Prostate gland (tissue), 2 donors: ENCODE data around the gene NID1.

Source experiments
- POLR2A ChIP-seq: fragments of 450-650 bp; IDR thresholded peaks from one replicate; pipeline ENCODE4 v1.6.1; 2016; ENCODE audit warnings: antibody characterized with exemption, mild to moderate bottlenecking
- POLR2AphosphoS5 ChIP-seq: sonication (generic); formaldehyde crosslinking; IDR thresholded peaks from one replicate; pipeline ENCODE4 v1.6.1; 2017; ENCODE audit warnings: antibody characterized with exemption
- TF ChIP-seq, protein P1 (sequence below), 4 experiments: fragments of 200-600 bp in 2 of 4; fragments of 450-650 bp in 2 of 4; sonication (generic) in 2 of 4; IDR thresholded peaks; 1 replicate in 3 of 4; 2 replicates in 1 of 4; pipeline ENCODE4 v1.5.1; 2016 to 2019; ENCODE audit warnings: antibody characterized with exemption in 4 of 4, mild to moderate bottlenecking in 2 of 4, moderate library complexity in 2 of 4

DNA sequence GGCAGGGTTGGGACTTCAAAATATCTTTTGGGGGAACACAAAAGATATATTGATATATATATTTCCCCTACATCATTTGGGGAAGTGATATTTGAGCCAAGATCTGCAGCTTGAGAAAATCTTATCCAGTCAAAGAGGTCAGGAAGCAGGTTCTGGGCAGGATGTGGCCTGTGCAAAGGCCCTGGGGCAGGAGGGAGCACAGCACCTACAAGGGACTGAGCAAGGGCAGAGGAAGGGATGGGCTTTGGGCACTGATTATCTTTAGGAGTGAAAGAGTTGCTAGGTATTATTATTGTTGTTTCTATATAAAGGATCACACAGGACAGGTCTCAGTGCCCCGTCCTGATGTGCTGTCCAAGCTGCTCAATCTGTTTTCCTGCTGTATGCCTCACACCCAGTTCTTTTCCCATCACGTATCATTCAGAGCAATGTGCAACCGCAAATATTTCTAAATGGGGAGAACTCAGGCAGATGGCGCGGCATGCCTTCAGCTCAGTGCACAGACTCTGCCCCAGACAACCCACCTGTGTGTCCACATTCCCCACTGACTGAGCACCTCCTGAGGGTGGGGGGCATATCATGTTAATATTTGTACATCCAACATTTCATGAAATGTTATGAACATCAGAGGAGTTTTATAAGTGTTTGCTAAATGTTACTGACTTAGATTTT lies 49.3 kb upstream of the NID1 start:
- no peak for TF ChIP-seq POLR2AphosphoS5
- TF ChIP-seq, protein P1, sequence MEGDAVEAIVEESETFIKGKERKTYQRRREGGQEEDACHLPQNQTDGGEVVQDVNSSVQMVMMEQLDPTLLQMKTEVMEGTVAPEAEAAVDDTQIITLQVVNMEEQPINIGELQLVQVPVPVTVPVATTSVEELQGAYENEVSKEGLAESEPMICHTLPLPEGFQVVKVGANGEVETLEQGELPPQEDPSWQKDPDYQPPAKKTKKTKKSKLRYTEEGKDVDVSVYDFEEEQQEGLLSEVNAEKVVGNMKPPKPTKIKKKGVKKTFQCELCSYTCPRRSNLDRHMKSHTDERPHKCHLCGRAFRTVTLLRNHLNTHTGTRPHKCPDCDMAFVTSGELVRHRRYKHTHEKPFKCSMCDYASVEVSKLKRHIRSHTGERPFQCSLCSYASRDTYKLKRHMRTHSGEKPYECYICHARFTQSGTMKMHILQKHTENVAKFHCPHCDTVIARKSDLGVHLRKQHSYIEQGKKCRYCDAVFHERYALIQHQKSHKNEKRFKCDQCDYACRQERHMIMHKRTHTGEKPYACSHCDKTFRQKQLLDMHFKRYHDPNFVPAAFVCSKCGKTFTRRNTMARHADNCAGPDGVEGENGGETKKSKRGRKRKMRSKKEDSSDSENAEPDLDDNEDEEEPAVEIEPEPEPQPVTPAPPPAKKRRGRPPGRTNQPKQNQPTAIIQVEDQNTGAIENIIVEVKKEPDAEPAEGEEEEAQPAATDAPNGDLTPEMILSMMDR (IDR thresholded peaks at IDR 0.05), result no peak
- no peak for TF ChIP-seq POLR2A
